H9 (cell line): Measurements from ENCODE around the gene DPP8. TPM values are rescaled to one million over a fixed set of nuclear protein-coding genes. Genes with fewer than 3 reads are reported as not detected.

Experiments used
- DNase-seq: peaks from one replicate; pipeline ENCODE4 v3.0.0-alpha.2; 2017
- H2AFZ ChIP-seq: one replicate; pipeline ENCODE4 v1.6.1; 2013; ENCODE audit warnings: mild to moderate bottlenecking, low read length, control low read depth, moderate library complexity
- H2AK5ac ChIP-seq: 2 replicates; pipeline ENCODE4 v1.6.1; 2013; ENCODE audit warnings: low read length, control low read depth, mixed read lengths; ENCODE audit not compliant: insufficient read length
- H2BK120ac ChIP-seq: one replicate; pipeline ENCODE4 v1.6.1; 2013; ENCODE audit warnings: low read depth, mild to moderate bottlenecking, low read length, control low read depth, inconsistent platforms; ENCODE audit not compliant: poor library complexity, severe bottlenecking
- H2BK12ac ChIP-seq: 2 replicates; pipeline ENCODE4 v1.6.1; 2013; ENCODE audit warnings: low read length, control low read depth, mixed read lengths, low read depth; ENCODE audit not compliant: insufficient read length
- H2BK15ac ChIP-seq: 2 replicates; pipeline ENCODE4 v1.6.1; 2013; ENCODE audit warnings: low read depth, low read length, control low read depth
- H2BK20ac ChIP-seq: one replicate; pipeline ENCODE4 v1.6.1; 2013; ENCODE audit warnings: low read depth, mild to moderate bottlenecking, low read length, control low read depth, inconsistent platforms; ENCODE audit not compliant: poor library complexity, severe bottlenecking
- H2BK5ac ChIP-seq: 2 replicates; pipeline ENCODE4 v1.6.1; 2013; ENCODE audit warnings: low read length, control low read depth, mixed read lengths; ENCODE audit not compliant: insufficient read length
- H3K14ac ChIP-seq: 2 replicates; pipeline ENCODE4 v1.6.1; 2013; ENCODE audit warnings: low read length, control low read depth; ENCODE audit not compliant: insufficient read depth
- H3K18ac ChIP-seq: 2 replicates; pipeline ENCODE4 v1.6.1; 2013; ENCODE audit warnings: low read depth, mild to moderate bottlenecking, mixed read lengths, low read length, control low read depth; ENCODE audit not compliant: insufficient read length
- H3K23ac ChIP-seq: 2 replicates; pipeline ENCODE4 v1.6.1; 2013; ENCODE audit warnings: low read length, control low read depth, mixed read lengths, low read depth; ENCODE audit not compliant: insufficient read length
- H3K23me2 ChIP-seq: 2 replicates; pipeline ENCODE4 v1.6.1; 2013; ENCODE audit warnings: low read depth, mild to moderate bottlenecking, mixed read lengths, low read length, control low read depth; ENCODE audit not compliant: insufficient read length, poor library complexity, severe bottlenecking
- H3K27ac ChIP-seq: 2 replicates; pipeline ENCODE4 v1.5.1; 2013; ENCODE audit warnings: low read length, control low read depth, mixed read lengths, low read depth; ENCODE audit not compliant: insufficient read length
- H3K27me3 ChIP-seq: 2 replicates; pipeline ENCODE4 v1.6.1; 2013; ENCODE audit warnings: low read length, control low read depth, inconsistent platforms; ENCODE audit not compliant: insufficient read depth
- H3K4ac ChIP-seq: 2 replicates; pipeline ENCODE4 v1.6.1; 2013; ENCODE audit warnings: low read depth, mild to moderate bottlenecking, control low read depth, inconsistent platforms, low read length, moderate library complexity
- H3K4me1 ChIP-seq: 2 replicates; pipeline ENCODE4 v1.6.1; 2013; ENCODE audit warnings: low read length, control low read depth, inconsistent platforms; ENCODE audit not compliant: insufficient read depth
- H3K4me2 ChIP-seq: 2 replicates; pipeline ENCODE4 v1.6.1; 2013; ENCODE audit warnings: low read length, control low read depth, mixed read lengths; ENCODE audit not compliant: insufficient read length, insufficient read depth
- H3K56ac ChIP-seq: 2 replicates; pipeline ENCODE4 v1.6.1; 2013; ENCODE audit warnings: low read depth, mild to moderate bottlenecking, mixed read lengths, low read length, control low read depth; ENCODE audit not compliant: insufficient read length
- H3K79me1 ChIP-seq: 2 replicates; pipeline ENCODE4 v1.6.1; 2013; ENCODE audit warnings: low read depth, mild to moderate bottlenecking, moderate library complexity, low read length, control low read depth, inconsistent platforms; ENCODE audit not compliant: insufficient read depth, poor library complexity, severe bottlenecking
- H3K79me2 ChIP-seq: 2 replicates; pipeline ENCODE4 v1.6.1; 2013; ENCODE audit warnings: low read length, control low read depth, inconsistent platforms; ENCODE audit not compliant: insufficient read depth
- H3K9ac ChIP-seq: 2 replicates; pipeline ENCODE4 v1.6.1; 2013; ENCODE audit warnings: low read length, control low read depth, mixed read lengths; ENCODE audit not compliant: insufficient read length; ENCODE audit errors: extremely low read depth
- H3K9me3 ChIP-seq: one replicate; pipeline ENCODE4 v1.6.1; 2013; ENCODE audit warnings: low read depth, low read length, inconsistent platforms; ENCODE audit not compliant: control insufficient read depth
- H3T11ph ChIP-seq: one replicate; pipeline ENCODE4 v1.6.1; 2013; ENCODE audit warnings: mild to moderate bottlenecking, low read length, control low read depth, inconsistent platforms
- H4K20me1 ChIP-seq: one replicate; pipeline ENCODE4 v1.6.1; 2013; ENCODE audit not compliant: control insufficient read depth, insufficient read length, insufficient read depth
- H4K5ac ChIP-seq: 2 replicates; pipeline ENCODE4 v1.6.1; 2013; ENCODE audit warnings: low read depth, mild to moderate bottlenecking, mixed read lengths, low read length, control low read depth; ENCODE audit not compliant: insufficient read length
- H4K8ac ChIP-seq: replicated peaks from 2 replicates; pipeline ENCODE4 v1.6.1; 2013; ENCODE audit warnings: low read length, control low read depth, mixed read lengths, low read depth; ENCODE audit not compliant: insufficient read length
- H4K91ac ChIP-seq: 2 replicates; pipeline ENCODE4 v1.6.1; 2013; ENCODE audit warnings: low read depth, mild to moderate bottlenecking, moderate library complexity, mixed read lengths, low read length, control low read depth; ENCODE audit not compliant: insufficient read length
- H3K27ac Mint-ChIP-seq, 3 experiments: 2 replicates in 2 of 3; 3 replicates in 1 of 3; pipeline ENCODE4 v1.8.0; 2020 to 2021; ENCODE audit warnings: mixed read lengths in 3 of 3, mild to moderate bottlenecking in 1 of 3, moderate library complexity in 1 of 3
- H3K27me3 Mint-ChIP-seq: 2 replicates; pipeline ENCODE4 v1.8.0; 2021; ENCODE audit warnings: low read depth, mild to moderate bottlenecking, moderate library complexity, mixed read lengths
- H3K36me3 Mint-ChIP-seq, 3 experiments: 2 replicates in 2 of 3; 3 replicates in 1 of 3; pipeline ENCODE4 v1.8.0; 2020 to 2021; ENCODE audit warnings: low read depth in 3 of 3, mixed read lengths in 3 of 3; ENCODE audit not compliant: insufficient read depth in 1 of 3
- H3K4me1 Mint-ChIP-seq, 2 experiments: 2 replicates each; pipeline ENCODE4 v1.8.0; 2020; ENCODE audit warnings: mixed read lengths in 2 of 2
- H3K4me3 Mint-ChIP-seq, 2 experiments: 2 replicates in 1 of 2; 3 replicates in 1 of 2; pipeline ENCODE4 v1.8.0; 2020 to 2021; ENCODE audit warnings: mild to moderate bottlenecking in 2 of 2, mixed read lengths in 2 of 2, moderate library complexity in 1 of 2
- H3K9me3 Mint-ChIP-seq, 2 experiments: 2 replicates in 1 of 2; 3 replicates in 1 of 2; pipeline ENCODE4 v1.8.0; 2020; ENCODE audit warnings: mild to moderate bottlenecking in 2 of 2, mixed read lengths in 2 of 2, moderate library complexity in 1 of 2
- CTCF ChIP-seq: fragments of 200-600 bp; sonication (generic); conservative IDR thresholded peaks from 3 replicates; pipeline ENCODE4 v1.8.0; 2021; ENCODE audit warnings: antibody characterized with exemption, mild to moderate bottlenecking
- WGBS: extraction: QIAGEN DNeasy Blood & Tissue Kit; methylation state at CpG from one replicate; pipeline ENCODE4 v1.1.7; 2013; ENCODE audit warnings: missing lambda C conversion rate, low lambda C conversion rate, mixed read lengths; ENCODE audit not compliant: insufficient read length; ENCODE audit errors: extremely low coverage; 5-methylcytosine and 5-hydroxymethylcytosine counted together
- total RNA-seq: library from RNA; stranded (reverse); gene quantifications from 2 replicates; pipeline ENCODE4 v1.2.1, GENCODE V29; 2021

The DPP8 gene
- total RNA-seq, 1 experiment from 2014 or later, result 26.6 TPM

- Histone ChIP-seq H2AK5ac (no peak overlapping the region), H3K23me2 (peaks cover 11% of the 10 kb centered on the region), H4K20me1 (no peaks in the 10 kb centered on the region), H4K91ac (no peak overlapping the region), H2BK12ac (no peak overlapping the region), H3K4ac (no peak overlapping the region), H2BK120ac (no peak overlapping the region), H3K9me3 (no peaks in the 10 kb centered on the region), H3K9ac (no peak overlapping the region), H3K56ac (no peak overlapping the region), H2BK5ac (no peak overlapping the region), H3T11ph (no peak overlapping the region), H3K23ac (no peak overlapping the region), H2BK20ac (no peak overlapping the region), H3K79me1 (no peaks in the 10 kb centered on the region), H3K79me2 (no peaks in the 10 kb centered on the region), H2BK15ac (no peak overlapping the region), H3K4me2 (peak overlapping the region; percentile 76), H2AFZ (no peak overlapping the region), H3K27ac (no peak overlapping the region), H3K14ac (0 out of 2 replicates have a peak overlapping the region, but pooled peaks have one; percentile 46), H3K27me3 (peaks cover 18% of the 10 kb centered on the region; the same call in 1 of the 2 replicates), H4K8ac (no peak overlapping the region), H4K5ac (no peak overlapping the region), H3K18ac (no peak overlapping the region), H3K4me1 (no peaks in the 10 kb centered on the region)
- H3K27me3 Mint-ChIP-seq, result peaks cover 12% of the 10 kb centered on the region
- no peak overlapping the region for H3K27ac Mint-ChIP-seq
- H3K4me3 Mint-ChIP-seq, result no peak overlapping the region
- H3K4me1 Mint-ChIP-seq, result peaks cover 2 to 22% of the 10 kb centered on the region in 2 experiments; a peak in 3 of 4 replicates
- H3K9me3 Mint-ChIP-seq, result no peaks in the 10 kb centered on the region
- WGBS, result no CpG with 5 or more reads among the region's 72 CpGs
- peaks cover 22 to 47% (median 32%) of the 10 kb centered on the region in 3 experiments; a peak in 6 of 7 replicates for H3K36me3 Mint-ChIP-seq
- peak; percentile 21; the same call in 1 of the 3 replicates for TF ChIP-seq CTCF
- no peak for DNase-seq
Measured at GRCh38 chr15:65395567-65396202, 121.8 kb downstream of the DPP8 start.
